HepG2 (cell line): Measurements from ENCODE around the gene EPB41L2. TPM values are rescaled to one million over a fixed set of nuclear protein-coding genes. Genes with fewer than 3 reads are reported as not detected.
A peak's percentile ranks its signal among the peaks of the same experiment; 100 is the strongest.

Experiments used
- ATAC-seq: fragments of 200-7000 bp; cut with Tn5 transposase; 3 replicates; pipeline ENCODE4 v1.9.1; 2020; ENCODE audit warnings: mild to moderate bottlenecking, moderate library complexity
- BruUV-seq: library from RNA; stranded (reverse); fragments of 400-500 nt; replicated peaks from 2 replicates; lab custom pipeline; 2021; lab: Mats Ljungman, UMichigan
- CTCF ChIA-PET: fragments of 300-600 bp; formaldehyde crosslinking; extraction: SDS; loops from one replicate; lab custom pipeline; 2021; ENCODE audit warnings: low total read pairs, inconsistent platforms, low intra/inter-chr PET ratio; lab: Yijun Ruan, JAX
- POLR2A ChIA-PET: fragments of 350-600 bp; sonication (Branson Sonifier 250); formaldehyde crosslinking; loops from one replicate; lab custom pipeline; 2020; ENCODE audit warnings: antibody characterized with exemption, inconsistent platforms; lab: Yijun Ruan, JAX
- DNase-seq: peaks from one replicate; pipeline ENCODE4 v3.0.0-alpha.2; 2015; ENCODE audit warnings: low spot score
- FAIRE-seq: peaks from 3 replicates; lab custom pipeline; 2011; peaks lifted over from hg19 to GRCh38; lab: Jason Lieb, UNC
- H2AFZ ChIP-seq: one replicate; pipeline ENCODE4 v1.6.1; 2011; ENCODE audit warnings: low read length, inconsistent platforms
- H3K27ac ChIP-seq: fragments of 300-600 bp; 3 replicates; pipeline ENCODE4 v1.8.0; 2011; ENCODE audit warnings: mixed run types, mild to moderate bottlenecking, mixed read lengths, low read length, inconsistent platforms; ENCODE audit not compliant: insufficient read depth; ENCODE audit errors: extremely low read length
- H3K27me3 ChIP-seq, 2 experiments: fragments of 200-600 bp in 1 of 2; 2 replicates in 1 of 2; 3 replicates in 1 of 2; pipeline versions ENCODE4 v1.6.0 to v1.8.0; 2011; ENCODE audit warnings: low read length in 2 of 2, mild to moderate bottlenecking in 2 of 2, moderate library complexity in 2 of 2, inconsistent platforms in 1 of 2; ENCODE audit not compliant: insufficient read depth in 2 of 2, control insufficient read depth in 1 of 2
- H3K36me3 ChIP-seq, 2 experiments: fragments of 200-600 bp in 1 of 2; replicated peaks in 1 of 2; 2 replicates in 1 of 2; 3 replicates in 1 of 2; pipeline versions ENCODE4 v1.5.1 to v1.8.0; 2011; ENCODE audit warnings: low read length in 2 of 2, inconsistent platforms in 1 of 2; ENCODE audit not compliant: insufficient read depth in 2 of 2, control insufficient read depth in 1 of 2
- H3K4me1 ChIP-seq: 2 replicates; pipeline ENCODE4 v1.5.1; 2012; ENCODE audit warnings: low read length, inconsistent platforms; ENCODE audit not compliant: insufficient read depth
- H3K4me2 ChIP-seq: 2 replicates; pipeline ENCODE4 v1.6.0; 2011; ENCODE audit warnings: low read depth, low read length, inconsistent platforms
- H3K4me3 ChIP-seq, 3 experiments: fragments of 200-600 bp in 1 of 3; sonication (generic), shearing (Covaris generic) in 1 of 3; replicated peaks in 1 of 3; 2 replicates each; pipeline ENCODE4 v1.5.1; 2011 to 2016; ENCODE audit warnings: low read length in 3 of 3, inconsistent platforms in 2 of 3, low read depth in 2 of 3, mild to moderate bottlenecking in 2 of 3, control low read depth in 1 of 3, mixed read lengths in 1 of 3; ENCODE audit not compliant: insufficient read depth in 1 of 3
- H3K79me2 ChIP-seq: one replicate; pipeline ENCODE4 v1.6.1; 2011; ENCODE audit warnings: low read length, inconsistent platforms; ENCODE audit not compliant: insufficient read depth
- H3K9ac ChIP-seq: 2 replicates; pipeline ENCODE4 v1.6.0; 2011; ENCODE audit warnings: mild to moderate bottlenecking, low read depth, low read length, inconsistent platforms; ENCODE audit not compliant: insufficient read depth
- H3K9me3 ChIP-seq: 2 replicates; pipeline ENCODE4 v1.5.1; 2012; ENCODE audit warnings: mild to moderate bottlenecking, low read length
- H4K20me1 ChIP-seq: 2 replicates; pipeline ENCODE4 v1.6.0; 2011; ENCODE audit warnings: inconsistent platforms, mild to moderate bottlenecking, low read length, moderate library complexity; ENCODE audit not compliant: insufficient read depth
- ARID2 ChIP-seq: sonication (generic); formaldehyde crosslinking; IDR thresholded peaks from 2 replicates; pipeline ENCODE4 v1.8.1; 2022; ENCODE audit warnings: mild to moderate bottlenecking, missing genetic modification reagents, borderline replicate concordance
- KDM5A ChIP-seq: fragments of 200-600 bp; sonication (generic); IDR thresholded peaks from 2 replicates; pipeline ENCODE4 v1.7.0; 2018; ENCODE audit warnings: antibody characterized with exemption, mild to moderate bottlenecking, low read length, borderline replicate concordance
- PAF1 ChIP-seq: IDR thresholded peaks from 2 replicates; pipeline ENCODE4 v1.6.1; 2016; ENCODE audit warnings: missing genetic modification reagents, missing compliant biosample characterization
- POLR2AphosphoS5 ChIP-seq: IDR thresholded peaks from 2 replicates; pipeline ENCODE4 v1.6.1; 2012; ENCODE audit warnings: low read depth, low read length
- RBM22 ChIP-seq: fragments of 200-400 bp; formaldehyde crosslinking; optimal IDR thresholded peaks from 2 replicates; pipeline ENCODE3; 2017; ENCODE audit warnings: mild to moderate bottlenecking, low read length, moderate library complexity
- TFDP2 ChIP-seq: sonication (generic); formaldehyde crosslinking; IDR thresholded peaks from 2 replicates; pipeline ENCODE4 v1.4.0; 2020; ENCODE audit warnings: missing genetic modification reagents
- ZNF317 ChIP-seq: sonication (generic); formaldehyde crosslinking; IDR thresholded peaks from 2 replicates; pipeline ENCODE4 v1.5.0; 2020; ENCODE audit warnings: mild to moderate bottlenecking, missing genetic modification reagents
- ZNF354B ChIP-seq: sonication (generic); formaldehyde crosslinking; IDR thresholded peaks from 2 replicates; pipeline ENCODE4 v1.8.0; 2022; ENCODE audit warnings: mild to moderate bottlenecking, missing genetic modification reagents
- ZNF737 ChIP-seq: sonication (generic); formaldehyde crosslinking; IDR thresholded peaks from 2 replicates; pipeline ENCODE4 v1.5.0; 2020; ENCODE audit warnings: missing genetic modification reagents, mild to moderate bottlenecking, borderline replicate concordance
- WGBS: methylation state at CpG from one replicate; pipeline ENCODE4 v1.1.6; 2017; ENCODE audit warnings: low lambda C conversion rate; 5-methylcytosine and 5-hydroxymethylcytosine counted together
- in situ Hi-C: cut with HindIII; loops from 2 replicates; pipeline ENCODE4 v1.10.0; 2017; ENCODE audit warnings: low pct_unique_long_range_greater_than_20kb; ENCODE audit not compliant: extremely low pct_ligation_motif_present
- intact Hi-C: fragments of 100-400 bp; cut with micrococcal nuclease; formaldehyde crosslinking; loops from one replicate; pipeline ENCODE4 v1.10.0; 2022; ENCODE audit not compliant: unreplicated experiment
- polyA plus RNA-seq, 8 experiments: library from polyadenylated mRNA; depleted of rRNA in 3 of 8; stranded (reverse) in 7 of 8; unstranded in 1 of 8; fragments of >200 nt; fragmentation: Illumina TruSeq in 4 of 8; extraction: Trizol in 4 of 8; gene quantifications; 2 replicates each; pipeline versions ENCODE4 v1.2.1 to v1.2.3, GENCODE V29; 2011 to 2016; ENCODE audit warnings: low read depth in 4 of 8, missing spikeins in 1 of 8, mixed read lengths in 1 of 8; ENCODE audit not compliant: insufficient read depth in 1 of 8
- total RNA-seq, 5 experiments: library from RNA; depleted of rRNA; stranded (reverse); fragments of >200 nt; fragmentation: Illumina TruSeq; extraction: Trizol; gene quantifications; 2 replicates each; pipeline ENCODE4 v1.2.3, GENCODE V29; 2016; ENCODE audit warnings: low read depth in 1 of 5
- TF ChIP-seq, protein P1 (sequence below): sonication (generic); formaldehyde crosslinking; IDR thresholded peaks from 2 replicates; pipeline ENCODE4 v1.5.0; 2020; ENCODE audit warnings: mild to moderate bottlenecking, missing genetic modification reagents
- TF ChIP-seq, protein P2 (sequence below): IDR thresholded peaks from 2 replicates; pipeline ENCODE4 v1.6.1; 2016; ENCODE audit warnings: low read depth

EPB41L2 gene
- total and polyA plus RNA-seq, 2 of the 13 experiments (the other 11 are each of a cell fraction or from before 2014, with no cell fraction given), result 41.7 to 56.4 TPM

GRCh38 chr6:130846501-130846900, 216.5 kb downstream of the EPB41L2 start:
- intact Hi-C loops, result loop anchor here (10.0 kb wide), 1 partner anchor 552 kb away; no protein-coding TSS in a partner anchor
- 96% methylated on average over 1 of the region's 1 CpG for WGBS
- Histone ChIP-seq H3K27me3 (no peaks in the 10 kb centered on the region), H3K4me2 (no peak overlapping the region), H3K9ac (no peak overlapping the region), H3K9me3 (no peaks in the 10 kb centered on the region), H3K4me3 (no peak overlapping the region), H3K4me1 (peaks cover 51% of the 10 kb centered on the region), H3K27ac (no peak overlapping the region), H2AFZ (no peak overlapping the region), H3K79me2 (no peaks in the 10 kb centered on the region), H3K36me3 (peaks cover 2 to 3% of the 10 kb centered on the region in 2 experiments; a peak in 4 of 5 replicates), H4K20me1 (no peaks in the 10 kb centered on the region)
- FAIRE-seq, result no peak
- BruUV-seq, result no TSS peak
- TF ChIP-seq, protein P1, sequence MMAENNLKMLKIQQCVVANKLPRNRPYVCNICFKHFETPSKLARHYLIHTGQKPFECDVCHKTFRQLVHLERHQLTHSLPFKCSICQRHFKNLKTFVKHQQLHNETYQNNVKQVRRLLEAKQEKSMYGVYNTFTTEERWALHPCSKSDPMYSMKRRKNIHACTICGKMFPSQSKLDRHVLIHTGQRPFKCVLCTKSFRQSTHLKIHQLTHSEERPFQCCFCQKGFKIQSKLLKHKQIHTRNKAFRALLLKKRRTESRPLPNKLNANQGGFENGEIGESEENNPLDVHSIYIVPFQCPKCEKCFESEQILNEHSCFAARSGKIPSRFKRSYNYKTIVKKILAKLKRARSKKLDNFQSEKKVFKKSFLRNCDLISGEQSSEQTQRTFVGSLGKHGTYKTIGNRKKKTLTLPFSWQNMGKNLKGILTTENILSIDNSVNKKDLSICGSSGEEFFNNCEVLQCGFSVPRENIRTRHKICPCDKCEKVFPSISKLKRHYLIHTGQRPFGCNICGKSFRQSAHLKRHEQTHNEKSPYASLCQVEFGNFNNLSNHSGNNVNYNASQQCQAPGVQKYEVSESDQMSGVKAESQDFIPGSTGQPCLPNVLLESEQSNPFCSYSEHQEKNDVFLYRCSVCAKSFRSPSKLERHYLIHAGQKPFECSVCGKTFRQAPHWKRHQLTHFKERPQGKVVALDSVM (CRISPR knock-in tag), result no peak
- no peak for TF ChIP-seq KDM5A
- ATAC-seq, result no peak
- ChIA-PET POLR2A (interaction anchor here (0.7 to 1.3 kb wide), 3 partner anchors 13 to 27 kb away, joined by 3 to 4 read pairs (median 3); partner anchors contain the start of gene SMLR1), CTCF (no interaction called here)
- DNase-seq, result no peak
- in situ Hi-C loops, result loop anchor here (10.0 kb wide), 1 partner anchor 482 kb away; the partner anchor contains the start of gene TMEM200A

- Histone ChIP-seq H2AFZ (no peak overlapping the region), H3K4me1 (peaks cover 23% of the 10 kb centered on the region), H3K9ac (no peak overlapping the region), H3K4me3 (no peak overlapping the region), H3K27ac (no peak overlapping the region), H3K36me3 (peaks cover 13 to 27% of the 10 kb centered on the region in 2 experiments), H3K79me2 (no peaks in the 10 kb centered on the region), H3K9me3 (no peaks in the 10 kb centered on the region), H4K20me1 (no peaks in the 10 kb centered on the region), H3K4me2 (no peak overlapping the region), H3K27me3 (no peaks in the 10 kb centered on the region)
- FAIRE-seq (peak; percentile 60), DNase-seq (peak; percentile 74), ATAC-seq (peak; percentile 79)
- POLR2A ChIA-PET, result interaction anchor here (1.1 to 2.4 kb wide), 3 partner anchors 10 to 20 kb away, joined by 4 to 9 read pairs (median 5); partner anchors contain the start of gene SMLR1
- intact Hi-C loops (loop anchor here (1.0 to 10.0 kb wide), 8 partner anchors 29 to 549 kb away; no protein-coding TSS in a partner anchor), in situ Hi-C loops (loop anchor here (5.0 to 10.0 kb wide), 2 partner anchors 479 to 521 kb away; partner anchors contain the start of gene TMEM200A)
- no TSS peak for BruUV-seq
- 70% methylated on average over 3 of the region's 3 CpGs for WGBS
- CTCF ChIA-PET, result interaction anchor here (0.6 to 2.3 kb wide), 5 partner anchors 27 to 521 kb away, joined by 3 to 19 read pairs (median 9); partner anchors contain the start of gene TMEM200A
- peak; percentile 65; the same call in 1 of the 2 replicates for TF ChIP-seq PAF1 (CRISPR knock-in tag)
- TF ChIP-seq ZNF317 (CRISPR knock-in tag), result peak; percentile 94
- TF ChIP-seq TFDP2 (CRISPR knock-in tag), result no peak
- TF ChIP-seq POLR2AphosphoS5, result 0 out of 2 replicates have a peak, but pooled peaks have one; percentile 22
- peak; percentile 71 for TF ChIP-seq RBM22
- TF ChIP-seq, protein P2, sequence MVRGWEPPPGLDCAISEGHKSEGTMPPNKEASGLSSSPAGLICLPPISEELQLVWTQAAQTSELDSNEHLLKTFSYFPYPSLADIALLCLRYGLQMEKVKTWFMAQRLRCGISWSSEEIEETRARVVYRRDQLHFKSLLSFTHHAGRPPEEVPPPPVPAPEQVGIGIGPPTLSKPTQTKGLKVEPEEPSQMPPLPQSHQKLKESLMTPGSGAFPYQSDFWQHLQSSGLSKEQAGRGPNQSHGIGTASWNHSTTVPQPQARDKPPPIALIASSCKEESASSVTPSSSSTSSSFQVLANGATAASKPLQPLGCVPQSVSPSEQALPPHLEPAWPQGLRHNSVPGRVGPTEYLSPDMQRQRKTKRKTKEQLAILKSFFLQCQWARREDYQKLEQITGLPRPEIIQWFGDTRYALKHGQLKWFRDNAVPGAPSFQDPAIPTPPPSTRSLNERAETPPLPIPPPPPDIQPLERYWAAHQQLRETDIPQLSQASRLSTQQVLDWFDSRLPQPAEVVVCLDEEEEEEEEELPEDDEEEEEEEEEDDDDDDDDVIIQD (CRISPR knock-in tag), result 0 out of 2 replicates have a peak, but pooled peaks have one; percentile 55
- TF ChIP-seq ARID2 (CRISPR knock-in tag), result peak; percentile 73; the same call in 1 of the 2 replicates
- no peak for TF ChIP-seq ZNF737
- peak; percentile 47; the same call in 1 of the 2 replicates for TF ChIP-seq ZNF354B (CRISPR knock-in tag)
Measured at GRCh38 chr6:130843575-130844320, 219.3 kb downstream of the EPB41L2 start.
